HCT116 (cell line): Measurements from ENCODE around the gene MARK1.

Experiments
- CEBPB ChIP-seq: IDR thresholded peaks from 2 replicates; pipeline ENCODE4 v1.6.1; 2012; ENCODE audit warnings: low read depth
- ELF1 ChIP-seq: IDR thresholded peaks from 2 replicates; pipeline ENCODE4 v1.6.1; 2012; ENCODE audit warnings: low read depth, borderline replicate concordance
- EZH2 ChIP-seq: fragments of 200-600 bp; sonication (generic); IDR thresholded peaks from 2 replicates; pipeline ENCODE4 v1.6.1; 2017; ENCODE audit warnings: antibody characterized with exemption, mixed run types
- EZH2phosphoT487 ChIP-seq: fragments of 200-600 bp; IDR thresholded peaks from 2 replicates; pipeline ENCODE4 v1.6.1; 2018; ENCODE audit warnings: antibody characterized with exemption, borderline replicate concordance
- POLR2A ChIP-seq: IDR thresholded peaks from 2 replicates; pipeline ENCODE4 v1.7.0; 2011; ENCODE audit warnings: borderline replicate concordance; ENCODE audit not compliant: insufficient read depth, insufficient read length; ENCODE audit errors: extremely low read depth
- POLR2AphosphoS5 ChIP-seq: IDR thresholded peaks from 2 replicates; pipeline ENCODE4 v1.6.1; 2011; ENCODE audit warnings: mild to moderate bottlenecking, low read depth, low read length, moderate library complexity
- SIN3A ChIP-seq: IDR thresholded peaks from 2 replicates; pipeline ENCODE4 v1.6.1; 2012; ENCODE audit warnings: low read depth
- SP1 ChIP-seq: IDR thresholded peaks from 2 replicates; pipeline ENCODE4 v1.6.1; 2012; ENCODE audit warnings: low read depth
- SRF ChIP-seq: IDR thresholded peaks from 2 replicates; pipeline ENCODE4 v1.6.1; 2012; ENCODE audit warnings: low read depth
- YY1 ChIP-seq: IDR thresholded peaks from 2 replicates; pipeline ENCODE4 v1.6.1; 2011; ENCODE audit warnings: low read length, low read depth, moderate library complexity, mild to moderate bottlenecking; ENCODE audit not compliant: insufficient replicate concordance; ENCODE audit errors: extremely low read depth
- TF ChIP-seq, protein P1 (sequence below), 3 experiments: fragments of 200-600 bp in 1 of 3; sonication (generic) in 1 of 3; IDR thresholded peaks in 2 of 3; conservative IDR thresholded peaks in 1 of 3; 2 replicates each; pipeline ENCODE4 v1.5.1; 2012 to 2017; ENCODE audit warnings: low read depth in 2 of 3, low read length in 2 of 3, antibody characterized with exemption in 1 of 3, borderline replicate concordance in 1 of 3, control low read depth in 1 of 3, mild to moderate bottlenecking in 1 of 3, mixed read lengths in 1 of 3, mixed run types in 1 of 3, moderate library complexity in 1 of 3; ENCODE audit not compliant: insufficient read depth in 1 of 3

DNA sequence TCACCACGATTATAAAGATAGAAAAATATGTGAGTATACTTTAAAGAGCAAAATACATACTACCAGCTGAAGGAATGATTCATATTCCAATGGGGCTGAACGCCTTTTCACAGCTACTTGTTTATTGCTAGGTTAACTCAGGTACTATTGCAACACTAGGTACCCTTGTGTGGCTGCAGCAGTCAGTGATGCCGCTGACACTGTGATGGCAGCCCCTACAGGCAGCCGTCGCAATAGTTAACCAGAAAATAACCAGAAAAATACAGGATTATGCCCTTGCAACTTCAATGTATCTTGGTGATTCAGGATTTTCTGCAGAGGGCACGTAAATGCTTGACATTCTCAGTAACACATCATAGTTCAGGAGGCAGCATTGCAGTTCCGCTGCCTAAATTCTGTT lies 1.6 kb upstream of the MARK1 start:
- TF ChIP-seq EZH2: no peak
- TF ChIP-seq, protein P1, sequence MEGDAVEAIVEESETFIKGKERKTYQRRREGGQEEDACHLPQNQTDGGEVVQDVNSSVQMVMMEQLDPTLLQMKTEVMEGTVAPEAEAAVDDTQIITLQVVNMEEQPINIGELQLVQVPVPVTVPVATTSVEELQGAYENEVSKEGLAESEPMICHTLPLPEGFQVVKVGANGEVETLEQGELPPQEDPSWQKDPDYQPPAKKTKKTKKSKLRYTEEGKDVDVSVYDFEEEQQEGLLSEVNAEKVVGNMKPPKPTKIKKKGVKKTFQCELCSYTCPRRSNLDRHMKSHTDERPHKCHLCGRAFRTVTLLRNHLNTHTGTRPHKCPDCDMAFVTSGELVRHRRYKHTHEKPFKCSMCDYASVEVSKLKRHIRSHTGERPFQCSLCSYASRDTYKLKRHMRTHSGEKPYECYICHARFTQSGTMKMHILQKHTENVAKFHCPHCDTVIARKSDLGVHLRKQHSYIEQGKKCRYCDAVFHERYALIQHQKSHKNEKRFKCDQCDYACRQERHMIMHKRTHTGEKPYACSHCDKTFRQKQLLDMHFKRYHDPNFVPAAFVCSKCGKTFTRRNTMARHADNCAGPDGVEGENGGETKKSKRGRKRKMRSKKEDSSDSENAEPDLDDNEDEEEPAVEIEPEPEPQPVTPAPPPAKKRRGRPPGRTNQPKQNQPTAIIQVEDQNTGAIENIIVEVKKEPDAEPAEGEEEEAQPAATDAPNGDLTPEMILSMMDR (IDR thresholded peaks at IDR 0.05 in 2 of 3, conservative IDR thresholded peaks at IDR 0.05 in 1 of 3; ENCODE audit: borderline replicate concordance in 1 of 3, insufficient read depth in 1 of 3, low read depth in 2 of 3, low read length in 2 of 3): peak in 2 of 3 experiments; percentile 44 to 45; a peak in 3 of 6 replicates
- no peak for TF ChIP-seq YY1
- TF ChIP-seq POLR2A: no peak
- no peak for TF ChIP-seq SIN3A
- no peak for TF ChIP-seq EZH2phosphoT487
- no peak for TF ChIP-seq POLR2AphosphoS5
- TF ChIP-seq ELF1: no peak
- no peak for TF ChIP-seq SP1
- TF ChIP-seq SRF: no peak
- TF ChIP-seq CEBPB: peak; percentile 36; the same call in 1 of the 2 replicates
